Smooth muscle cell (in vitro differentiated cells): ENCODE measurements around the gene MSRB3. TPM values are rescaled to one million over a fixed set of nuclear protein-coding genes. Genes with fewer than 3 reads are reported as not detected.

Source experiments
- polyA plus RNA-seq: library from polyadenylated mRNA; unstranded; fragments of >200 nt; fragmentation: Nextera tagmentation; extraction: Ambion mirVana; gene quantifications from 2 replicates; pipeline ENCODE4 v1.2.1, GENCODE V29; 2016
- total RNA-seq: library from RNA; depleted of rRNA; stranded (reverse); fragments of >200 nt; gene quantifications from 2 replicates; pipeline ENCODE4 v1.2.3, GENCODE V29; 2014

The MSRB3 gene
- total and polyA plus RNA-seq, 2 experiments from 2014 or later, result 63.1 to 107 TPM

Other genes with a start within 250 kb of the MSRB3 start
- gene WIF1, start 157.4 kb upstream of the MSRB3 start, total RNA-seq, result not detected in 2 replicates
- 0.30 TPM in 1 of 2 replicates, not detected in the other for gene WIF1, start 157.4 kb upstream of the MSRB3 start, polyA plus RNA-seq
- gene LEMD3, start 109.1 kb upstream of the MSRB3 start, total RNA-seq, result 53.1 and 55.1 TPM in 2 replicates
- gene LEMD3, start 109.1 kb upstream of the MSRB3 start, polyA plus RNA-seq, result 14.8 and 17.9 TPM in 2 replicates